Activated CD4-positive, alpha-beta T cell treated with anti-CD3 and anti-CD28 coated beads, Interleukin-2, amount 50 U/mL, for 48 hours (primary cell): ENCODE data around the gene STARD4.

Experiments
- DNase-seq, 2 experiments: peaks; one replicate each; pipeline ENCODE4 v3.0.0-alpha.2; 2020

The STARD4 gene

GRCh38 chr5:111520908-111521307 is 8.6 kb upstream of the STARD4 start:
- no peak for DNase-seq

GRCh38 chr5:111518777-111519176 is 6.4 kb upstream of the STARD4 start:
- DNase-seq = no peak

GRCh38 chr5:111517853-111518501 is 5.6 kb upstream of the STARD4 start:
- DNase-seq = no peak

DNA sequence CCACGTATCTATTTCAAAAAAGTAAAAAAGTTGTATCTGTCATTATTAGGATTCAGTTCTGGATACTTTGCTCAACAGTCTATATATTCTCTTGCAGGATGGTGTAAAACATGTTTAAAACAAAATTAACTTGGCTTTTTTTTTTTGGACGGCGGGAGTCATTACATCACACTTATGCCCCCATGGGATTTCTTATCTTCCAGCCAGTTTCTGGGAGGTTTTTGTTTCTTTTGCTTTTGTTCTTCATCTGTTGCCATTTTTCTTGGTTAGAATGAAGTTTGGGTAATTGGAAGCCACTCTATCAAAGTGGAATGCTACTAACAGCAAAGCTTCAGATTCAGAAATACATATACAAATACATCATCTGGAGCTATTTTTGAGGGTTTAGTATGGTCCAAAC is 1.8 kb upstream of the STARD4 start:
- DNase-seq = no peak

GRCh38 chr5:111513131-111513520 is 791 bp upstream of the STARD4 start:
- peak in 1 of 2 experiments; percentile 59 for DNase-seq

- peak in 1 of 2 experiments; percentile 40 for DNase-seq
Observed at GRCh38 chr5:111511831-111512374, 432 bp downstream of the STARD4 start.

DNA sequence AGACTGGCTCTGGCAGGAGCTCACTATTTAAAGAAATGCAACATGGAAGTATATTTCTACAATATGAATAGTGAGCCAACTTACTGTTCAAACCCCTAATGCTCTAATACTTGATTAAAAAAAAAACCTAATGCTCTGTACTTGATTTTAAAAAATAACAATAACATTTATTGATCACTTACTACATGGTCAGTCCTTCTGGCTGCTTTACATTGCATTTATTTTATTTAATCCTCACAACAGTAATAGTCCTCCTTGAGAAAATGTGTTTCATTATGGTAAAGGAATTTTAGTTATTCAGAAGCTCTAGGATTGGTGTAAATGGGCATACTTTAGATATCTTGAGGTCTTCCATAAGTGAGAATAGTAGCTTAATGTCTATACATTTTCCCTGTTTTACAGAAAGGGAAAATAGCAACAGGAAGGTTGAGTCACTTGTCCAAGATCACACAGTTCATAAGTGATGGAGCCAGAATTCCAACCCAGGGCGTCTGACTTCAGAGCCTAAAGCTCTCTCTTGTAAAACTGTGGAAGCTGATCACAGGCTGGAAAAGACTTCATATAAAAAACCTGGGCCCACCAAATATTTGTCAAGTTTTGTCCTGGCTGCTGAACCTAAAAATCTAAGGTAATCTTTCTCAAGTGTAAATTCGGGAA is 1.0 kb downstream of the STARD4 start:
- no peak for DNase-seq

DNA sequence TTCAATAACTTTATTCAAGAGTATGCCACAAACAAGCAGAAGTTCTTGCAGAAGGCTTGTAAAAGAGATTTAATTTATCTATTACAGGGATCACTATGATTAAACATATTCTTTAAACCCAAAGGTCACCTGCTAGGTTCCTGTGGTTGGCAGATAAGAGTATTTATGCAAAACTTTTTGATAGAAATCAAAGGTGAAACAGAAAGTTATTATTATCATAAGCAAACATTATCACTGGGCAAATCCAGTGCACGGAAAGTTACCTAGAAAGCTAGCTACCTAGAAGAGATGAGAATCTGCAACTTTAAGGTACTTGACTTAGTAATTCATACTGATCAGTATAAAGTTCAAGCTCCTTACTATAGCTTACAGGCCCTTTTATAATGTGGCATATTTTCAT is 3.2 kb downstream of the STARD4 start:
- DNase-seq = no peak

DNA sequence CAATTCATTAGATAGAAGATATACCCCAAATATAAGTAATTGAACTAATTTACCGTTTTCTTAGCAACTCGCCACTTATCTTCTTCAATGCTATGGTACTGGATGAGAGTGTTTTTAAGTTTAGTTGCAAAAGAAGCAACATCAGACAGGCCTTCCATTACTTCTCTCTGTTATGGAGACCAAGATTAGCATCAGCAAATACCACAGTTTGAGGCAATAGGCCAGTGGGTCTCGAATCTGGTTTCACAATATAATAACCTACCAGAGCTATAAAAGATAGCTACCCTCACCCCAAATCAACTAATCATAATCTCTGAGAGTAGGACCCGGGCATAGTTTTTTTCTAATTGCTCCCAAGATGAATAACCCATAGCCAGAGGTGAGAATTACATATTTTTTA is 5.1 kb downstream of the STARD4 start:
- no peak for DNase-seq

DNA sequence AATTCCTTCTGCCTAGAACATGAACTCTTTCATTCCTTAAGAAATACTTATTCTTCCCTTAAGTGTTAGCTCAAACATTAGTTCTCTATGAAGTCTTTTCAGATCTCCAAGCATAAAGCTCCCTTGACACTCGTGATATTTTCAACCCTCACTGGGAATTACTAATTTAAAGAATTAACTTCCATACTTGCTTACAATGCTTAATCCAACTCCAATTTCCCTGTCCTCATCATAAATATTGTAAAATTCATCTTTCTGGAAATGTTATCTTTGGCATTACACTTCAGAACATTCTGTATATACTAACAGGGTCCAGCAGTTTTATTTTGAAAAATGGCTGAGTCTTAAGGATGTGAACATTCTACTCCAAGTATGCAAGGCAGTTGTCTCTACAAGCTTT is 7.2 kb downstream of the STARD4 start:
- no peak for DNase-seq

GRCh38 chr5:111502956-111503355 is 9.4 kb downstream of the STARD4 start:
- DNase-seq = no peak

DNA sequence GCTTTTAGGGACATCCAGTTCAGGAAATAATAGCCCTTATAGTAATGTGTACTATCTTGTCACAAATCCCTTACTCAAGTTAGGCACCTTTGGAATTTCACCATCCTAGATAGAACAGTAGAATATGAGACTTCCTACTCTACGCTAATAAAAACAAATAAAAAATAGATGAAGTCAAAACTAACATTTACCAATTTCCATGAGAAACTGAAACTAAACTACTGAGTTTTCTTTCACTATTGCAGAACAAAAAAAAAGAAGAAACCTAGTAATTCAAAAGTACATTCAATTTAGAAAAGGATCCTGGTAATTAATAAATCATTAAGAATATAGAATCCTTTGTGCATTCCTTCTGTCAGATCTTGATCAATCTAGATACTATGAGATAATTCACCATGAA is 14.0 kb downstream of the STARD4 start:
- no peak for DNase-seq

DNA sequence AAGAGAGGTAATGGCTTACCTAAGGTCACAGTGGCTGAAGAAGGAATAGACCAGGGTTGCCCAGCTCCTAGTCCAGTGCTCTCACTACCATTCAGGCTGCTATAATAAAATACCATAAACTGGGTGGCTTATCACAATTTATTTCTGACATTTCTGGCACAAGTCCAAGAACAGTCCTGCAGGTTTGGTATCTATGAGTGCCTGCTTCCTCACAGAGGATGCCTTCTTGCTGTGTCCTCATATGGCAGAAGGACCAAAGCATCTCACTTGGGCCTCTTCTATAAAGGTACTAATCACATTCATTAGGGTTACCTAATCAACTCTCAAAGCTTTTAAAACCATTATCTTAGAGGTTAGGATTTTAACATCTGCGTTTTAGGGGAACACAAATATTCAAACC is 17.2 kb downstream of the STARD4 start:
- no peak for DNase-seq

DNA sequence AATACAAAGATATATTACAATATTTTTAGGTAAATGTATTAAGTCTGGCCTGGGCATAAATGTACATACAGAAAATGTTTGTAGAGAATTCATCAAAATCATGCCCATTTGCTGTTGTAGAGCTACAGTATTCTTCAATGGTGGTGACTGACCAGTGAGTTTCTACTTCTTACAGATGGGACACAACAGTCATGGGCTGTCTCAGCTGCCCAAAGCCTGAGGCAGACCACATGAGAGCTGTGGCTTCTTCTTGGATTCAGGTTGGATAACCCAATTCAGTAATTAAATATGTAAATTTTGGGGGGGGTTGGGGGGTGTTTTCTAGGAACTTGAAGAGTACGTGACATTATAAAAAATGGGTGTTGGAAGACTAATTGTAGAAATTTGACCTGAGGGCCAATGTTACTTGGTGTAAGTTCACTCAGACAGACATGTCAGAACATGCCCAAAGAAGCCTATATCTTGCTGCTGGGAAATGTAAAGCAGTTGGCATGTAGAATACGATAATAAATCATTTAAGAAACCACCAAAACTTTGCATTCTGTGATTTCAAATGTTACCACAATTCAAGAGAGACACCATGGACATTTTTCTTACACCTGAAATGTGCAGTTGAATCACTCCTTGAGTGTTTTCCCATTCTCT is 17.9 kb downstream of the STARD4 start:
- no peak for DNase-seq

DNA sequence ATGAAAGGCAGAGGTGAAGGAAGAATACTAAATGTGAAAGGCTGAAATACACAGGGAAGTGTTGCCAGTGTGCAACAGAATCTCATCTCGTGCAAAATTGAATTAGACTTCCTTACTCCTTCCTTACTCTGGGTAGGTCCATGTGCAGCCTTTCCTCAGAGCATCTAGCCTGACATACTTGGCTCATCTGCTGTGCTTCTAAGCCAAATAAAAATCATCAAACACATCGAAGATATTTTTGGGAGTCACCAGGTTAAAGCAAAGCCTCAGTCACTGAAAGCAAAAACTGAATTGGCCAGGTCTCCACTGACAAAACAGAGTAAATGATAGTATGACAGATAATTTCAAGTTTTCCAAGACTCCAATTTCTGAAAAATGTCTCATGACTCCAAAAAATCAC is 19.3 kb downstream of the STARD4 start:
- no peak for DNase-seq

GRCh38 chr5:111488353-111488752 is 24.0 kb downstream of the STARD4 start:
- DNase-seq = no peak

DNA sequence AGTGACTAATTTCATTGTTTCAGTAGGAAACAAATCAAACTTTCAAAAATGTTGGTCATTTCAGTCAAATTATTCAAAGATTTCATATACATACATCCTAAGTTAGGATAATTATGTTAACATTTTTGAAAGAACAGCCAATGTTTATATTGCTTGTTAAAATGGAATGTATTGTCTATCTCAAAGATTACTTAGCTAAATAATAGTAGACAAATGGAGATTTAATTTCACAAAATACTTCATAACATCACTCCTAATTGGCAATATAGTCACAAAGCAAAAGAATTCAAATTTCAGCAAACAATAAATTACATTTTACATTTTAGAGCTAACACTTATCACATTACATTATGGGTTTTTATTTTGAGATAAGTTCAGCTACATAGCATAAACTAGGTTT is 25.4 kb downstream of the STARD4 start:
- no peak for DNase-seq

GRCh38 chr5:111486055-111486454 is 26.3 kb downstream of the STARD4 start:
- no peak for DNase-seq

GRCh38 chr5:111480346-111480745 is 32.0 kb downstream of the STARD4 start:
- DNase-seq = no peak

DNA sequence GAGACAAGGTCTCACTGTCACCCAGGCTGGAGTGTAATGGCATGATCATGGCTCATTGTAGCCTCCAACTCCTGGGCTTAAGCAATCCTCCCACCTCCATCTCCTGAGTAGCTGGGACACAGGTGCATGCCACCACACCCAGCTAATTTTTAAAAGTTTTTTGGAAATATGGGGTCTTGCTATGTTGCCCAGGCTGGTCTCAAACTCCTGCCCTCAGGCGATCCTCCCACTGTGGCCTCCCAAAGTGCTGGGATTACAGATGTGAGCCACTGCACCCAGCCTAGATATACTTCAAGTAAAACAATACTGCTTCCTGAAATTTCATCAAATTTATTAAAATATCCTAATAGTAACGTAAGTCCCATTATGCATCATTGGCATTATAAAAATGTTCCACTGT is 33.4 kb downstream of the STARD4 start:
- DNase-seq = no peak

GRCh38 chr5:111478266-111478665 is 34.1 kb downstream of the STARD4 start:
- no peak for DNase-seq

- no peak for DNase-seq
Observed at GRCh38 chr5:111472579-111472978, 39.8 kb downstream of the STARD4 start.

GRCh38 chr5:111472096-111472495 is 40.2 kb downstream of the STARD4 start:
- no peak for DNase-seq

DNA sequence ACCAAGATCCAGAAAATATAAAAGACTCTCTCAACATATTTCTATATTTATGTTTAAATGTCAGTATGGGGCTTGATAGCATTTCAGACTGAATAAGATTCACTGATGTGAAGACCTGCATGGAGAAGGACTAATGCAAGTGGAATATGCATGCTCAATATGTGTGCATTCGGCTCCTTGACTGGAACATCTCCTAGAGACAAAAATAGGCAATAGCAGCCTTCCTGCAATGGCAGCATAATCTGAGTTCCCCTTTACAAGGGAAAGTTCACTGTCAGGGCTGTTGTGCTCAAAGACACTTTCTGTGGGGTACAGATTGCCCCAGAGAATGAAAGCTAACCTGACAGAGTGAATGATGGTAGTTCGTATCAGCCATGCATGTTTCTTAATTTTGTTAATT is 42.4 kb downstream of the STARD4 start:
- no peak for DNase-seq
